ENCODE measurements around the gene FBXW9.
"Not testable (repeated sequence)": the region's sequence is repeated elsewhere in the genome, so short reads cannot be mapped to it uniquely, and the experiment has no call there.

FBXW9 gene

GRCh38 chr19:12681074-12681987, 15.1 kb downstream of the FBXW9 start, which contains the start of gene DHPS:
TSS of gene DHPS (minus strand) at chr19:12681880. CDS start at chr19:12681766, 114 bp downstream.
- Mint-ChIP-seq H3K4me3 (peak within 1 kb of the TSS; percentile 92), H3K4me1 (peaks cover 12% of the 10 kb centered on the region), H3K9me3 (no peaks in the 10 kb centered on the region), H3K27me3 (ENCODE audit: low read depth, poor library complexity) (no peaks in the 10 kb centered on the region), H3K36me3 (ENCODE audit: low read depth) (peaks cover 29% of the 10 kb centered on the region), H3K27ac (peak within 1 kb of the TSS; percentile 95)
- DNase-seq: peak; percentile 88
- TF ChIP-seq, protein P1, sequence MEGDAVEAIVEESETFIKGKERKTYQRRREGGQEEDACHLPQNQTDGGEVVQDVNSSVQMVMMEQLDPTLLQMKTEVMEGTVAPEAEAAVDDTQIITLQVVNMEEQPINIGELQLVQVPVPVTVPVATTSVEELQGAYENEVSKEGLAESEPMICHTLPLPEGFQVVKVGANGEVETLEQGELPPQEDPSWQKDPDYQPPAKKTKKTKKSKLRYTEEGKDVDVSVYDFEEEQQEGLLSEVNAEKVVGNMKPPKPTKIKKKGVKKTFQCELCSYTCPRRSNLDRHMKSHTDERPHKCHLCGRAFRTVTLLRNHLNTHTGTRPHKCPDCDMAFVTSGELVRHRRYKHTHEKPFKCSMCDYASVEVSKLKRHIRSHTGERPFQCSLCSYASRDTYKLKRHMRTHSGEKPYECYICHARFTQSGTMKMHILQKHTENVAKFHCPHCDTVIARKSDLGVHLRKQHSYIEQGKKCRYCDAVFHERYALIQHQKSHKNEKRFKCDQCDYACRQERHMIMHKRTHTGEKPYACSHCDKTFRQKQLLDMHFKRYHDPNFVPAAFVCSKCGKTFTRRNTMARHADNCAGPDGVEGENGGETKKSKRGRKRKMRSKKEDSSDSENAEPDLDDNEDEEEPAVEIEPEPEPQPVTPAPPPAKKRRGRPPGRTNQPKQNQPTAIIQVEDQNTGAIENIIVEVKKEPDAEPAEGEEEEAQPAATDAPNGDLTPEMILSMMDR (IDR thresholded peaks at IDR 0.05): no peak

DNA sequence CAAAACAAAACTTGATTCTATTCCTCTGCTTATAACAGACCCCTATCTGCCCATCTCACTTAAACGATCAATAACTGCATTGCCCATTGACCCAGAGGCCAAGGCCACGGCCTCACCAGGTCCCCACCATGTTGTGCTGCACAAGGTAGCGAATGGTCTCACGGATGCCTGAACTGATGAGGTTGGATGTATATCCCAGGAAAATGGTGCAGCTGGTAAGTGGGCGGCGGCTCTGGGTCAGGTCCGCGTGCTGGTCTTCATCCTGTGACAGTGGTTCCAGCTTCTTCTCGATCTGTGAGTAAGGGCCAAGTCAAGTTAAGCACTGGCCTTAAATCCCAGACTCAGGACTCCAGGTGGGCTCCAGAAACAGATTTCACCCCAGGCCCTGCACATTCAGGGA, 16.4 kb downstream of the FBXW9 start:
- H3K4me1 Mint-ChIP-seq: peaks cover 7% of the 10 kb centered on the region
- H3K27ac Mint-ChIP-seq: no peak overlapping the region
- H3K36me3 Mint-ChIP-seq (ENCODE audit: low read depth): peaks cover 34% of the 10 kb centered on the region
- H3K4me3 Mint-ChIP-seq: peak overlapping the region; percentile 92
- no peaks in the 10 kb centered on the region for H3K27me3 Mint-ChIP-seq (ENCODE audit: low read depth, poor library complexity)
- DNase-seq: no peak
- TF ChIP-seq, protein P1 (IDR thresholded peaks at IDR 0.05): no peak
- no peaks in the 10 kb centered on the region for H3K9me3 Mint-ChIP-seq

DNA sequence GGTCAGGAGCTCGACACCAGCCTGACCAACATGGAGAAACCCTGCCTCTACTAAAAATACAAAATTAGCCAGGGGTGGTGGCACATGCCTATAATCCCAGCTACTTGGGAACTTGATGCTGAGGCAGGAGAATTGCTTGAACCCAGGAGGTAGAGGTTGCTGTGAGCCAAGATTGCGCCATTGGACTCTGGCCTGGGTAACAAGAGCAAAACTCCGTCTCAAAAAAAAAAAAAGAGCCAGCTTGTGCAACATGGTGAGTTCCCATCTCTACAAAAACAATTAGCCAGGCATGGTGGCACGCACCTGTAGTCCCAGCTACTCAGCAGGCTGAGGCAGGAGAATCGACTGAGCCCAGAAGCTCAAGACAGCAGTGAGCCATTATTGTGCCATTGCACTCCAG, 18.4 kb downstream of the FBXW9 start:
- H3K9me3 Mint-ChIP-seq; H3K27me3 Mint-ChIP-seq (ENCODE audit: low read depth, poor library complexity): not testable (repeated sequence)

GRCh38 chr19:12676928-12677327, 19.5 kb downstream of the FBXW9 start:
- H3K27ac Mint-ChIP-seq: no peak overlapping the region
- TF ChIP-seq, protein P1 (IDR thresholded peaks at IDR 0.05): no peak
- H3K27me3 Mint-ChIP-seq (ENCODE audit: low read depth, poor library complexity): no peaks in the 10 kb centered on the region
- H3K4me1 Mint-ChIP-seq: peaks cover 10% of the 10 kb centered on the region
- peaks cover 51% of the 10 kb centered on the region for H3K36me3 Mint-ChIP-seq (ENCODE audit: low read depth)
- no peak for DNase-seq
- H3K4me3 Mint-ChIP-seq: no peak overlapping the region
- no peaks in the 10 kb centered on the region for H3K9me3 Mint-ChIP-seq

More for the DNA sequence above, 18.4 kb downstream of the FBXW9 start:
- not testable (repeated sequence) for H3K27ac Mint-ChIP-seq, H3K4me3 Mint-ChIP-seq, H3K4me1 Mint-ChIP-seq, DNase-seq
- H3K36me3 Mint-ChIP-seq (ENCODE audit: low read depth): peaks cover 44% of the 10 kb centered on the region

GRCh38 chr19:12676384-12676792, 20.0 kb downstream of the FBXW9 start:
- Mint-ChIP-seq H3K27me3 (ENCODE audit: low read depth, poor library complexity) (no peaks in the 10 kb centered on the region), H3K36me3 (ENCODE audit: low read depth) (peaks cover 54% of the 10 kb centered on the region), H3K9me3 (no peaks in the 10 kb centered on the region), H3K4me1 (peaks cover 12% of the 10 kb centered on the region), H3K27ac (no peak overlapping the region), H3K4me3 (no peak overlapping the region)
- peak; percentile 96 for DNase-seq
- TF ChIP-seq, protein P1 (IDR thresholded peaks at IDR 0.05): peak; percentile 81

DNA sequence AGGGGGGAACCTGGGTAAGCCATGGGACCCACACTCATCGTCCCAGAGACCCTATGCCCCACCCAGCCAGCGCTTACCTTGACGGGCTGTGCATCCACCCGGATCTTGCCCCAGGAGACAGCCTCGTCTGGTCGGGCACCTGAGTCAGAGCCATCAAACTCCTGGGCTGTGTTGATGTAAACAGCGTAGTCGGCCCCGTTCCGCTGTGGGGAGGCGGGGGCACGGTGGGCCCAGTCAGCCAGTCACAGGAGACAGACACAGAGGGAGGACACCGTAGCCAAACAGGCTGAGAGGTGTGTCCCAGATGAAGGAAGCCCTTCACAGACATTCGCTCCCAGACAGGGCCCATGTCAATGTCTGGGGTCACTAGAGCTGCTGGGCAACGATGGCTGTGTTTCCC, 20.5 kb downstream of the FBXW9 start:
- no peak overlapping the region for H3K27ac Mint-ChIP-seq

More for the DNA sequence above, 20.5 kb downstream of the FBXW9 start:
- H3K36me3 Mint-ChIP-seq (ENCODE audit: low read depth): peaks cover 52% of the 10 kb centered on the region
- no peak overlapping the region for H3K4me3 Mint-ChIP-seq
- H3K27me3 Mint-ChIP-seq (ENCODE audit: low read depth, poor library complexity): no peaks in the 10 kb centered on the region
- no peak for DNase-seq
- H3K4me1 Mint-ChIP-seq: peaks cover 8% of the 10 kb centered on the region
- no peaks in the 10 kb centered on the region for H3K9me3 Mint-ChIP-seq
- TF ChIP-seq, protein P1 (IDR thresholded peaks at IDR 0.05): no peak
